Measurements from ENCODE around the gene JPH2.
A peak's percentile ranks its signal among the peaks of the same experiment; 100 is the strongest.

The JPH2 gene

GRCh38 chr20:44187772-44188709 is 1.1 kb upstream of the JPH2 start:
- no peak for DNase-seq (ENCODE audit: low read depth in 2 of 2)

GRCh38 chr20:44186674-44187053 is 324 bp downstream of the JPH2 start:
- DNase-seq (ENCODE audit: low read depth in 2 of 2): no peak

DNA sequence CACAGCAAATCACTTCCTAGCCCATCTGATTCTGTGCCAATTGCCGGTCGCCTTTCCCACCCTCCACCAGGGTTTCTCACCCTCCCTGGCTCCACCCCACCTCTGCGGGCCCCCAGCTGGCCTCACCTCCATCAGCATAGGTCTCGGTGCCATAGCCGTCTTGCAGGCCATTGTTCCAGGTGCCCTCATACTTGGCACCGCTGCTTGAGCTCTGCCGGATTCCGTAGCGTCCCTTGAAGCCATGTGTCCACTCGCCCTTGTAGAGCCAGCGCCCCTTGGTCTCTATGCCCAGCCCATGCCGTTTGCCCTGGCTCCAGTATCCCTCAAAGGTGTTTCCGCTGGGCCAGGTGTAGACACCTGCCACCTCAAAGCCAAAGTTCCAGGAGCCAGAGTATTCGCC is 787 bp downstream of the JPH2 start:
- DNase-seq (ENCODE audit: low read depth in 2 of 2): no peak

DNA sequence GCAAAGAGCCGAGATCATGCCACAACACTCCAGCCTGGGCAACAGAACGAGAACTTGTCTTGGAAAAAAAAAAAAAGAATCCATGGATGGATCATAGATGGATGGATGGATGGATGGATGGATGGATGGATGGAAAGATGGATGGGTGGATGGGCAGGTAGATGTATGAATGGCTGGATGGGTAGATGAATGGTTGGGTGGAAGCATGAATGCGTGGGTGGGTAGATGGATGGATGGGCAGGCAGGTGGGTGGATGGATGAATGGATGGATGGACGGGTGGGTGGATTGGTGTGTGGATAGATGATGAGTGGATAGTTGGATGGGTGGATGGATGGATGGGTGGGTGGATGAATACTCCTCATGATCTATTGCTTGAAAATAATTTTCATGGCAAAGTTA is 1.4 kb downstream of the JPH2 start:
- DNase-seq (ENCODE audit: low read depth in 2 of 2): no peak

DNA sequence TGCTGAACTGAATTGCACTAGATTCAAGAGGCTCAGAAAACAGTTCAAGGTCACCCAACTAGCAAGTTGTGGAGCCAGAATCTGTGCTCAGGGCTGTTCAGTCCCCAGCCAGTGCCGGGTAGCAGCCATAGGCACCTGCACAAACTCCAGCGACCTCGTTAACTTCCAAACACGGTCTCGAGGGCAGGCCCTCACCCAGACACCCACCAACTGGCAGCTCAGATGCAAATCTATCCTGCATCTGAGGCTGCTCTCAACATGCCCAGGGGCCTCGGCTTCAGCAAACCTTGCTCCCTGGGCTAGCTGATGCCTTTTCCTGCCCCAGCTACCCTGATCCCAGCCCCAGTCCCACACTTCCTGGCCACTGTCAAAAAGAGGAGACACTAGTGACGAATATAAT is 3.7 kb downstream of the JPH2 start:
- no peak for DNase-seq (ENCODE audit: low read depth in 2 of 2)

- no peak for DNase-seq (ENCODE audit: low read depth in 2 of 2)
Observed at GRCh38 chr20:44182863-44183262, 4.1 kb downstream of the JPH2 start.

DNA sequence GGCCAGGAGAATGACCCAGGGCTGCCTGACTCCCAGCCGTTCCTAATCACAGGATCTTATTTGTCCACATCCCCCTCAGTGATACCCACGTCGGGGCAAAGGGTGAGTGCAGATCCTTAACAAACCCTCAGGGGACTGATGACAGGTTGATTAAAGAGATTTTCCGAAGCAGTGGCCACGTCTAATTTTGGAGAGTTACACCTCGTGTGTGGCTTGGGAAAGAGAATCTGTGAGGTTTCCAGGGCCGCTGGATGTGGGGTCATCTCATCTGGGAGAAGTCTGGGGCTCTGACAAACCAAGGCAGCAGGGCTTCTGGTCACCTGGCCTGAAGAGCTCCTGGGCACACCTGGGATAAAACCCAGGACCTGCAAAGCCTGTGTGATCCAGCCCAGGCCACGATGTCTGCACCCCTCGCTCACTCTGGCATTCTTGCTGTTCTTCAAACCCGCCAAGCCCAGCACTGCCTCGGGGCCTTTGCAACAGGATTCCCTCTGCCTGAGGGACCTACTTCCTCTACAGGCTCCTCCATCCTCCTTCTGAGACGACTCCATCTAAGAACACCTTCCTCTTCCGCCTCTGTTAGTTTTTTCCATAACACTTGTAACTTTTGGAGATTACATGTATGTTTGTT is 4.7 kb downstream of the JPH2 start:
- no peak for DNase-seq (ENCODE audit: low read depth in 2 of 2)

GRCh38 chr20:44181611-44182010 is 5.4 kb downstream of the JPH2 start:
- no peak for DNase-seq (ENCODE audit: low read depth in 2 of 2)

DNA sequence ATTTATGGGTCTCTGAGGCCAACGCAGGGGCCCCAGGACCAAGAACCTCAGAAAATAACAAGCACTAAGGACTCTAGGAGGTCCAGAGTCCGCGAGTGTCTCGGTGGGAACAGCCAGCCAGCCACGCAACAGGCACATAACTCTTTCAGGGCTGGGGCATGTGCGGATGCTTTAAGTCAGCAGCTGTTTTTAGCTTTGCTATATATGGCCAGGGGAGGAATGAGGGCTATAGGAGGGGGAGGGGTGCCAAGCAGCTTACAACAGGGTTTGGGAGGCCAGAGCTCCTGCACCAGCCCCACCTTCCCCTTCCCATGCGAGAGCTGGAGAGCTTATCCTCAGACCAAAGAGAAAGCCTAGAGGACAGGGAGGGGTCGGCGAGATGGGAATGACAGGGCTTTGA is 6.2 kb downstream of the JPH2 start:
- peak in 1 of 2 experiments; percentile 37 for DNase-seq (ENCODE audit: low read depth in 2 of 2)

DNA sequence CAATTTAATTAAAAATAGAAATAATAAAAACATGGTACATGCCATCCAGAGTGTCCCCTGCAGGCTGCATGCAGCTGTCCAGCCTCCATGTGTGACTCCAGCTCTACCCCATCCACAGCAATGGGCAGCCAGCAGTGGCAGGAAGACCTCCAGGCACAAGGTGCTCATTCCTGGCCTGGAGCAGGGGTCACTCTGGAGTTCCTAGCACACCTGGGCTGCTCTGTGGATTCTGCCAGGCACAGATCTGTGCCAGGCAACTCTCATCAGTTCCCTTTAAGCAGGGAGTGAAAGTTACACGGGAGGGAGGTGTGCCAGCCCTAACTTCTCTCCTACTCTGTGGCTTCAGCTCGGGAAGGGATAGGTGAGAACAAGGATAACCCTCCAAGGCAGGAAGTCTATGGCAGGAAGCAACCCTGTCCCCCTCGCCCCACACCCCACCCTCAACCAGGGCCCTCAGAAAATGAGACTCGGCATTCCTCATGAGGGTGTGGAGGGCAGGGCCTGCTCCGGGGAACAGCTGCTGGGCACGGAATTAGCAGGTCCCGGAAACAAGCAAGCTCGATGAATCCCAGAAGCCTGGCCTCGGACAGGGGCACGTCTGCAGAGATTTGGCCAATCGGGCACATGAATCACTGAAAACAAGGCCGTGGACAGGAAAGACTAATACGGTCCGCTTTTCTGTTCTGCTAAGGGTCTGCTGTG is 10.0 kb downstream of the JPH2 start:
- DNase-seq (ENCODE audit: low read depth in 2 of 2): no peak

GRCh38 chr20:44174996-44175765 is 11.8 kb downstream of the JPH2 start:
- DNase-seq (ENCODE audit: low read depth in 2 of 2): no peak

DNA sequence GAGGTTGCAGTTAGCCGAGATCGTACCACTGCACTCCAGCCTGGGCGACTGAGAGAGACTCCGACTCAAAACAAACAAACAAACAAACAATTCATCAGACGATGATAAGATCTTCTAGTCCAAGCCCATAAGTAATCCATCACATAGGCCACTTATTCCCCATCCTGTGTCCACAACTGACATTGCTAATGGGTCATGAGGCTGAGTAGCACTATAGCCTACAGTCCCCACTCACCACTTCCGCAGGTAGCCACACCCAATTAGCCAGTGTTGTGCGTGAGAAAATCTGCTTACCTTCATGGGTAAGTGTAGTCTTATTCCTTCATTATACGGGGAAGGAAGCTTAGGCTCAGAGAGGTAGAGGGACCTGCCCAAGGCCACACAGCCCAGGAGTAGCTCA is 13.1 kb downstream of the JPH2 start:
- no peak for DNase-seq (ENCODE audit: low read depth in 2 of 2)

GRCh38 chr20:44173116-44173515 is 13.9 kb downstream of the JPH2 start:
- no peak for DNase-seq (ENCODE audit: low read depth in 2 of 2)

DNA sequence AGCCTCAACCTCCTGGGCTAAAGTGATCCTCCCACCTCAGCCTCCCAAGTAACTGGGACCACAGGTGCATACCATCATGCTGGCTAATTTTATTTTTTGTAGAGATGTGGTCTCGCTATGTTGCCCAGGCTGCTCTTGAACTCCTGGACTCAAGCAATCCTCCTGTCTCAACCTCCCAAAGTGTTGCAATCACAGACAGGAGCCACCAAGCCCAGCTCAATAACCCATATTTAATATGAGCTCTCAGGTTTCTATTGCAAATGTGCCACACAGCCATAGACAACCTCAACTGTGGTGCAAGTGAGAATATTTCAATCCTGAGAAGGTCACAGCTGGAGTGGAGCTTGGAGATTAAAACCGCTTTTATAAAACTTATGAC is 14.4 kb downstream of the JPH2 start:
- DNase-seq (ENCODE audit: low read depth in 2 of 2): no peak

DNA sequence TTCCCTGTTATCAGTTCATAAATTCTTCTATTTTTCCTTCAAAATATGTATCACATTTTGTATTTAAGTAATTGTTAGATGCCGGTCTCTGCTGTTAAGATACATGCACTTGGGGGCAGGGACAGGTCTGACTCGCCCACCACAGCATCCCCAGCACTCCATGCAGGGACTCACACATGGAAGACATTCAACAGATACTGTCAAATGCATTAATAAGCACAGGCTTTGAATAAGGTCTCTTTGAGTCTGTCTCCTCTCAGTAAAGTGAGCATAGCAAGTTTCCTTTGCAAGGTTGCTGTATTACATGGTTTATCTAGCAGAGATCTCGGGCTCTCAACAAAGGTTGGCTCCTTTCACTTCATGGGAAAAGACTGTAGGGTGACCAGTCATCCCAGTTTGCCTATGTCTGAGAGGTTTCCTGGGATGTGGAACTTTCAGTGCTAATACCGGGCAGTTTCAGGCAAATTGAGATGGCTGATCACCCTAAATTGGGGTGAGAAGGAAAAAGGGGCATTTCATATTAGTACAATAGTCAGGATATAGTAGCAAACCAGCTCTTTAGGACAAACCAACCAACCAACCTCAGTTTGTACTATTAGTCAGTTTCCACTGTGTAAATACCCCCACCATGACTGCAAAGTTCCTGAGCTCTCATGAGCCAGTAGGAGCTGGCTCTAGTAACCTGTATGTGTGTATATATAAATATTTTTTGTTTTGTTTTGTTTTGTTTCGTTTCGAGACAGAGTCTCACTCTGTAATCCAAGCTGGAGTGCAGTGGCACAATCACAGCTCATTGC is 15.0 kb downstream of the JPH2 start:
- DNase-seq (ENCODE audit: low read depth in 2 of 2): no peak

DNA sequence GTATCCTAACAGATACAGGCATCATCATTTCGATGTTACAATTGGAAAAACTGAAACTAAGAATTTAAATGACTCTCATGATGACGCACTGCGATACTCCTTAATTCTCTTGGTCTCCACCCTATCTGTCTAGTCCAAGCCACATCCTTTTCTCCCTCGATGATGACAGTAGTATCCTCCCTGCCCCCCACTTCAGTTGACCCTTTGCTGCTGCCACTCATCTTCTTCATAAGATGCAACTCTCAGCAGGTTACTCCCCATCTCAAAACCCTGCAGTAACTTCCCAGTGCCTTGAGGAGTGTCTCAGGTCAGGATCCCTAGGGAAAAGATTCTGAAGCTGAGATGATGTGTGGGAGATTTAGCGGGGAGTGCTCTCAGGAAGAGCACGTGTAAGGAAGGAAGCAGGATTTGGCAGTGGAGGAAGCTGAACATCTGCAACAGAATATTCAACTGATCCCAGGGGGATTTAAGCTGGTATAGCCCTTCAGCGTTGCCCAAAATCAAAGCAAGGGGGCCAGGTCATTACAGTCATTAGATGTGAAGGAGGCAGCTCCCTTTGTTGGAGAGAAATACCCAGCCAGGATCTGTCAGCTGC is 16.1 kb downstream of the JPH2 start:
- no peak for DNase-seq (ENCODE audit: low read depth in 2 of 2)

DNA sequence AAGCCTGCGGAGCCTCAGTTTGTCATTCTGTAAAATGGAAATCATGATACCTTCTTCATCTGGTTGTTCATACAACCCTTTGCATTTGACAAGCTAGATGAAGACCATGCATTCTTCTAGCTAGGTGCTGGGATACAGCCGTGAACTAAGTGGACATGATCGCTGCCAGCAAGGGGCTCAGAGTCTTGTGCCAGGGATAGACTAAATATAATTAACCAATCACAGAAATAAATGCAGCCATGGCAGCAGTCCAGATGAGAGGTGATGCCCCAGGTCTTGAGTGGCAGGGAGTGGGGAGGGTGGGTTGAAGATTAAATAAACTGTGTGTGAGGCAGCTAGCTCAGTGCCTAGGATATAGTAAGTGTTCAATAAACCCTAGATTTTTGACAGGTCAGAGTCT is 19.3 kb downstream of the JPH2 start:
- DNase-seq (ENCODE audit: low read depth in 2 of 2): no peak

GRCh38 chr20:44166477-44166876 is 20.5 kb downstream of the JPH2 start:
- peak in 1 of 2 experiments; percentile 36 for DNase-seq (ENCODE audit: low read depth in 2 of 2)

DNA sequence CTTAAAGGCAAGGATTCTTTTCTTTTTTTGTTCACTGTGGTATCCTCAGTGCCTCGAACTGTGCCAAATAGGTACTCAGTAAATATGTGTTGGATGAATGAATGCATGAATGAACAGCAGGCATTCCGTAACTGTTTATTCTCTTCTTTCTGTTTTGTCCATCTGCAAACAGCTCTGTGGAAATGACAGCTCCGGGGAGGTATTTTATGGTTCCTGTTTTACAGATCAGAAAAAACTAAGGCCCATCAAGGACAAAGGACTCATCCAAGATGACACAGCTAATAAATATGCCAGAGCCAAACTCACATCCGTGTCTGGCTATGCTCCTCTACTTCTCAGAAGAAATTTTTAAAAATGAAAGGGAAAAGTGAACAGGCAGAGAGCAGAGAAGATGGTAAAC is 21.0 kb downstream of the JPH2 start:
- no peak for DNase-seq (ENCODE audit: low read depth in 2 of 2)

GRCh38 chr20:44160133-44160532 is 26.9 kb downstream of the JPH2 start:
- DNase-seq (ENCODE audit: low read depth in 2 of 2): no peak

- no peak for DNase-seq (ENCODE audit: low read depth in 2 of 2)
Observed at GRCh38 chr20:44159711-44160110, 27.3 kb downstream of the JPH2 start.

Data from fibroblast of skin of left biceps (primary cell).